A375 (cell line): ENCODE data around the gene OMA1. TPM values are rescaled to one million over a fixed set of nuclear protein-coding genes. Genes with fewer than 3 reads are reported as not detected.

Source experiments
- total RNA-seq: library from RNA; depleted of rRNA; stranded (reverse); fragments of >200 nt; shearing (Covaris generic); gene quantifications from 2 replicates; pipeline ENCODE4 v1.2.3, GENCODE V29; 2014; rRNA removed

The OMA1 gene
- total RNA-seq: 24.1 and 29.8 TPM in 2 replicates

DNA sequence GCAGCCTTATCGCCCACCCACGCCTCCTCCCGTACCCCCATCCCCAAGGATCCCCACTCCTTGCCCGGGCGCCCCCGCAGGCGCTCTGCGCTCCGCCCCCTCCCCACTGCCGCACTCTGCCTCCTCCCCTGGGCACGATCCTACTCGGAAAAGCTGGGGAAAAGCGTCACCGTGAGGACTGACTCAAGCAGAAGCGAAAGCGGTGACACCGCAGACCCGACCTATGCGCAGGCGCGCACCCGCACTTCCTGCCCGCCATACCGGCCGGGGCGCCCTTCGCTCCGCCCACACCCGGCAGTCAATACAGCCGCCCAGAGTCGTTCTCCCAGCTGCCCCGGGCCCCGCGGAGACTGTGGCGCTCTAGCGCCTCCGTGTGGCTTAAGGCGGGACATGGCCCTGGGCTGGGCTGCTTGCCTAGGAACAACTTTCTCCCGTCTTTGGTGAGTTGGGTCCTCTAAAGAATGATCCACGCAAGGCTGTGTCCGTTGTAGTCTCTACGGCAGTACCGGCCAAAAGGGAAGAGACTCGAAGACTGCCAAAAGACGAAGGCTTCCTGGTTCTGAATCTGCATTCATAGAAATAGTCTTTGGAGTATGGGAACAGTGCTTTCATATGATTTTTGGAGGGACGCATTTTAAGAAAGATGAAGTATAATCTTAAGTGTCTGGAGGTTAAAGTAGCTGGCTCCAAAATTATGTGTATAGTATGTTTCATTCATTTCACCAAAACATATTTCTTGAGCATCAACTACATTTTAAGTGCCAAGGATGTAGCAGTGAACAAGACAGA, at the start of gene OMA1:
OMA1 (minus strand) TSS at position 207 of the 789 bp plus-strand sequence. CDS start 7,432 bp downstream, outside the sequence.

DNA sequence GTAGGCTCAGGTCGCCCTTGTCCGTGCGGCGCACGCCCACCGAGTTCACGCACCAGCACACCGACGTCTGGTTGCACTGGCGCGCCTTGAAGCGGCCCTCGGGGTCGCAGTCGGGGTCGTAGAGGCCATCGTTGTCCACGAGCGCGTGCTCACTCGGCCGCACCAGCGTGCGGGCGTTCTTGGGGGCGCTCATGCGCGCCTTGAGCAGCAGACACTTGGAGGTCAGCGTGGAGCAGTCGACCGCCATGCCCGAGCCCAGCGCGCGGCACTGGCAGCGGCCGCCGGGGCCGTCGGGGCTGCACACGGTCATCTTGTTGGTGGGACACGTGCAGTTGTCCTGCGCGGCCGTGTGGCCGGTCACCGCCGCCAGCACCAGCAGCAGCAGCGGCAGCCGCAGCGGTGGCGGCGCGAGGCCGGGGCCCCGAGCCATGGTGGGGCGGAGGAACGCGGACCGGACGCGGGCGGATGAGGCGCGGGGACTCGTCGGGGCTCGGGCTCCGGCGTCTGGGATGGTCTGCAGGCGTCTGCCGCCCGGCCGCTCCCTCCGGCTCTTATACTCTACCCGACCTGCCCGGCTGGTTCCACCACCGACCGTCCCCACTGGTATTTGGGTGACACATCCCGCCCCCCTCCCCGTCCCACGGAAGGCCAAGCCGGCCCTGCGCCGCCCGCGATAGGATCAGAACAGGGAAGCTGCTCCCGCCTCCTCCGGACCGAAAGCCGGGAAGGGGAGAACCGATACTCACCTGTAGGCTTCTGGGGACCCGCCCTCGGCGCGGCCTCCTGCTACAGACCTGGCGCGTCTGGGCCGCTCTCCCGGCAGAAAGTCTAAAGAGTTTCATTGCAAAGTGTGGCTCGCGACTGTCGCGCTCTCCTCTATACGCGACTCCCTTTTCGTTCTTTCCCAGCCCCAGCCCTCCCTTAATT, 30.5 kb upstream of the OMA1 start, which contains the start of gene TACSTD2:
TACSTD2 (minus strand) TSS at position 526 of the 927 bp plus-strand sequence; CDS start at position 430, 96 bp downstream.

Other genes starting within 250 kb of the OMA1 start
- gene TACSTD2, start 30.5 kb upstream of the OMA1 start, total RNA-seq: 0.04 TPM in 1 of 2 replicates, not detected in the other
- 21.7 and 29.2 TPM in 2 replicates for gene MYSM1, start 153.3 kb upstream of the OMA1 start, total RNA-seq
- 29.0 and 35.0 TPM in 2 replicates for gene JUN, start 237.3 kb upstream of the OMA1 start, total RNA-seq